ENCODE results near the gene CARNS1. TPM values are rescaled to one million over a fixed set of nuclear protein-coding genes. Genes with fewer than 3 reads are reported as not detected.
A peak's percentile ranks its signal among the peaks of the same experiment; 100 is the strongest.

The CARNS1 gene
- total and polyA plus RNA-seq, 12 donors, result 0.55 to 26.6 (median 17.4) TPM

DNA sequence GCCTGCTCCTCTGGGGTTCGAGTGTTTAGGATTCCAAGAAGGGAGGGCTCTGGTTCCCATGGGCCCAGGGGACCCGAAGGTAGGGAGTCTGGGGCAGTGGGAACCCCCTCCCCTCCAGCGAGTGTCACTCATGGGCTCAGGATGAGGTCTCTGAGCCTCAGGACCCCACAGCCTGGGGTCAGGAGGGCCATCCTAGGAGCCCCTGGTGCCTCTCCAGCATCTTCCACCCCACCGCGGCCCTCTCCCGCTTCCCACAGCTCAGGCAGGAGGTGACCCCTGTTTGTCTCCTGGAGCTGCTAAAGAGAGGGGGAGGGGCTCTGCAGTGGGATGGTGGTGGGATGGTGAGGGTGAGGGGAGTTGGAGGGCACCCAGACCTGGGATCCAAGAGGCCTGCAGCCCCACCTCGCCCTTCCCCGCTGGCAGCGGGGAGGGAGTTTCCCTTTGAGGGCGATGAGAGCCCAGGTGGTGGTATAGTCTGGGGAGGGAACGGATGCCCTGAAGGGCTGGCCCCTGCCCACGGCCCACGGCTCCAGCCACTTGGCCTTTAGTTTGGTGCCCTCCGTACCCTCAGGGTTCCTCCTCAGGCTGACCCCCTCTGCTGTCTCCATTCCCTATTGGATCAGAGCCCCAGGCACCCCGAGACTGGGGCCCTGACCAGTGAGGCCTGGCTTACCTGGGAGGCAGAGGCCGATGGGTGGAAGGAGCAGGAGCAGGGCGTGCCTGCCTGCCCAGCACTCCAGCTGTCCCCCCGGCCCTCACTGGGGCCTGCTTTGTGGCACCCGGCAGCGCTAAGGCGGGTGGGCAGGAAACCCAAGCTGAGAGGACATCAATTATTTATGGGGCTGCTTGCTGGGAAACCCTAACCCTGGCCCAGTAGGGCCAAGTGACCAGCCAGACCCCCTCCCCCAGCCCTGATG is 38.6 kb downstream of the CARNS1 start:
- intact Hi-C loops (cut with DNase I), result no loop called here
- TF ChIP-seq, protein P1, sequence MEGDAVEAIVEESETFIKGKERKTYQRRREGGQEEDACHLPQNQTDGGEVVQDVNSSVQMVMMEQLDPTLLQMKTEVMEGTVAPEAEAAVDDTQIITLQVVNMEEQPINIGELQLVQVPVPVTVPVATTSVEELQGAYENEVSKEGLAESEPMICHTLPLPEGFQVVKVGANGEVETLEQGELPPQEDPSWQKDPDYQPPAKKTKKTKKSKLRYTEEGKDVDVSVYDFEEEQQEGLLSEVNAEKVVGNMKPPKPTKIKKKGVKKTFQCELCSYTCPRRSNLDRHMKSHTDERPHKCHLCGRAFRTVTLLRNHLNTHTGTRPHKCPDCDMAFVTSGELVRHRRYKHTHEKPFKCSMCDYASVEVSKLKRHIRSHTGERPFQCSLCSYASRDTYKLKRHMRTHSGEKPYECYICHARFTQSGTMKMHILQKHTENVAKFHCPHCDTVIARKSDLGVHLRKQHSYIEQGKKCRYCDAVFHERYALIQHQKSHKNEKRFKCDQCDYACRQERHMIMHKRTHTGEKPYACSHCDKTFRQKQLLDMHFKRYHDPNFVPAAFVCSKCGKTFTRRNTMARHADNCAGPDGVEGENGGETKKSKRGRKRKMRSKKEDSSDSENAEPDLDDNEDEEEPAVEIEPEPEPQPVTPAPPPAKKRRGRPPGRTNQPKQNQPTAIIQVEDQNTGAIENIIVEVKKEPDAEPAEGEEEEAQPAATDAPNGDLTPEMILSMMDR (IDR thresholded peaks at IDR 0.05), result no peak
- Histone ChIP-seq H3K4me3 (no peak overlapping the region), H3K4me1 (peaks cover 0 to 24% (median 8%) of the 10 kb centered on the region in 9 donors), H3K27ac (no peak overlapping the region), H3K27me3 (no peaks in the 10 kb centered on the region), H3K9me3 (no peaks in the 10 kb centered on the region), H3K36me3 (no peaks in the 10 kb centered on the region)
- DNase-seq, result no peak
- no peak for ATAC-seq
- 93% methylated on average over 18 to 21 of the region's 21 CpGs for WGBS, 2 donors

GRCh38 chr11:67455054-67455453 is 39.6 kb downstream of the CARNS1 start, which contains the start of gene CABP4:
Gene CABP4 (plus strand): TSS chr11:67455354. CDS start chr11:67455424, 70 bp downstream.
- WGBS, 2 donors, result 89 to 96% methylated on average over 3 of the region's 3 CpGs
- intact Hi-C loops (cut with DNase I), result no loop called here

DNA sequence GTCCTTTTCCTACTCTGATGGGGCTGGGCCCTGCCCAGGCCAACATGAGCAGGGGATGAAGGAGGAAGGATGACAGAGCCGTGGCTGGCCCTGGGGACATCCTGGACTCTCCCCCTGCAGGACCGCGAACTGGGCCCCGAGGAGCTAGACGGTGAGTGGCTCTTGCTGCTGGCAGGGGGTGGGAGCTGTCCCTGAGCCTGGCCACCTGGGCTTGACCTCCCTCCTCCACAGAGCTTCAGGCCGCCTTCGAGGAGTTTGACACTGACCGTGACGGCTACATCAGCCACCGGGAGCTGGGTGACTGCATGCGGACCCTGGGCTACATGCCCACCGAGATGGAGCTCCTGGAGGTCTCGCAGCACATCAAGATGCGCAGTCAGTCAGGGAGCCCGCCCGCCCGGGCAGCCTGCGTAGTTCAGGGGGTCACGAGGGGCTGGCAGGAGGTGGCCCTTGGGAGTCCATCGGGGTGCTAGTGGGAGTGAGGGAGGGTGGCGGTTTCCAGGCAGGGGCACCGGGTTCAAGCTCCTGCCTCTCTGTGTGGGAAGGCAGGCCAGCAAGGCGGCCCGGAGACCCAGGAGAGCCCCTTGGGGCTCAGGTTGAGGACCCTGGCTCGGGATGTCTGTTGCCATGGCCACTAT is 40.7 kb downstream of the CARNS1 start:
- 80% methylated on average over 22 to 25 of the region's 25 CpGs for WGBS, 2 donors
- Histone ChIP-seq H3K4me3 (no peak overlapping the region), H3K36me3 (no peaks in the 10 kb centered on the region), H3K4me1 (peaks cover 0 to 14% (median 8%) of the 10 kb centered on the region in 9 donors), H3K27me3 (no peaks in the 10 kb centered on the region), H3K9me3 (no peaks in the 10 kb centered on the region), H3K27ac (no peak overlapping the region)
- ATAC-seq (no peak), DNase-seq (no peak)
- TF ChIP-seq, protein P1 (IDR thresholded peaks at IDR 0.05), result no peak
- intact Hi-C loops (cut with DNase I), result no loop called here

More at GRCh38 chr11:67455054-67455453, 39.6 kb downstream of the CARNS1 start, which contains the start of gene CABP4:
- H3K4me1 ChIP-seq, result peaks cover 0 to 15% (median 8%) of the 10 kb centered on the region in 9 donors
- no peaks in the 10 kb centered on the region for H3K27me3 ChIP-seq
- TF ChIP-seq, protein P1 (IDR thresholded peaks at IDR 0.05), result no peak
- H3K36me3 ChIP-seq, result no peaks in the 10 kb centered on the region
- no peak within 1 kb of the TSS for H3K4me3 ChIP-seq
- ATAC-seq (no peak), DNase-seq (no peak)
- H3K9me3 ChIP-seq, result no peaks in the 10 kb centered on the region
- no peak within 1 kb of the TSS for H3K27ac ChIP-seq

DNA sequence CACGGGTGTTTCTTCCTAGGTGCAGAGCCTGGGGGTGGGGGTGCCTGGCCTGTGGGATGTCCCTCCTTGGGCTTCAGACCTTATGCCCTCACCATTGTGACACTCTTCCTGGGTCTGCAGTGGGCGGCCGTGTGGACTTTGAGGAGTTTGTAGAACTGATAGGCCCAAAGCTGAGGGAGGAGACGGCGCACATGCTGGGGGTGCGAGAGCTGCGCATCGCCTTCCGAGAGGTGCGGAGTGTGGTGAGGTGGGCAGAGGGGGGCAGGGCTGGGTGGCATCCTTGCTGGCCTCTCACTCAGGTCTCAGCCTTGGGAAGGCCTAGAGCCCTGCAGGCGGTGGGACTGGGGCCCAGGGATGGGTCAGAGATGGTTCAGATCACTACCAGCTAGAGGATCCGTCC is 42.0 kb downstream of the CARNS1 start:
- Histone ChIP-seq H3K27ac (no peak overlapping the region), H3K9me3 (no peaks in the 10 kb centered on the region), H3K27me3 (no peaks in the 10 kb centered on the region), H3K4me3 (no peak overlapping the region), H3K36me3 (no peaks in the 10 kb centered on the region), H3K4me1 (peaks cover 0 to 9% (median 5%) of the 10 kb centered on the region in 9 donors)
- DNase-seq, result no peak
- TF ChIP-seq, protein P1 (IDR thresholded peaks at IDR 0.05), result no peak
- WGBS, 2 donors, result 94% methylated on average over 12 of the region's 12 CpGs
- peak in 1 of 8 donors; percentile 8 for ATAC-seq
- intact Hi-C loops (cut with DNase I), result no loop called here
